AG08396 (cell line): ENCODE measurements around the gene CD2.

ENCODE experiments used
- DNase-seq: peaks from one replicate; pipeline ENCODE4 v3.0.0; 2012; ENCODE audit warnings: low spot score, mixed read lengths

Gene CD2

GRCh38 chr1:116777831-116778830 lies 23.9 kb downstream of the CD2 start:
- peak; percentile 38 for DNase-seq

DNA sequence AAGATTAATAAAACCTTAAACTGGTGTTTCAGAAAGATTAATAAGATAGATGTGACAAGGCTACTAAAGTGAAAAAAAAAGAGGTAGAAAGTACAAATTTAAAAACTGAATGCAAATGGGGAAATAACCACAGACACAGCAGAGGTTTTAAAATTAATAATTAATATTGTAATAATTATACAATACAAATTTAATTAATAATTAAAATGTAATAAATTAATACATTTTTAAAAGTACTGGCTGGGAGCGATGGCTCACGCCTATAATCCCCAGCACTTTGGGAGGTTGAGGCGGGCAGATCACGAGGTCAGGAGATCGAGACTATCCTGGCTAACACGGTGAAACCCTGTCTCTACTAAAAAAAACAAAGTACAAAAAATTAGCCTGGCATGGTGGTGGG lies 26.8 kb downstream of the CD2 start:
- DNase-seq: no peak

GRCh38 chr1:116785006-116785405 lies 30.8 kb downstream of the CD2 start:
- no peak for DNase-seq

- no peak for DNase-seq
These were observed 31.8 kb downstream of the CD2 start for GRCh38 chr1:116786049-116786448.

DNA sequence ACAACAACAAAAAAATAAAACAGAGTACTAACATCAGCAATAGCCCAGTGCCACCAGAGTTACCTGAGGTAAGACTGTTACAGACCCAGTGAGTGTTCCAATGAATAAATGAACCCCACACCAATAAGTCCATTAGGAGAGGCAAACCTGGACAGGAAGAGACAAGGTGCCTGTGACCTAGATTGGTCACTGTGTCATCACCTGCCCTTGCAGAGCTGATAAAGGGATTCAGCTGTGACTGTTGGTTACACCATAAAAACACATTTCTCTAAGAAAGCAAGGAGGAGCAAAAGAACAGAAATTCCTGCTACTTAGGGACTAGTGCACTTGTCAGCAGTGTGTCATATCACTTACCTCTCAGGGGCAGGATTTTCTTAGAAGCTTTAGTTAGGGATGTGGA lies 37.5 kb downstream of the CD2 start:
- DNase-seq: no peak

- DNase-seq: no peak
These were observed 39.2 kb downstream of the CD2 start for GRCh38 chr1:116793357-116793935.

GRCh38 chr1:116794371-116794770 lies 40.1 kb downstream of the CD2 start:
- DNase-seq: no peak

GRCh38 chr1:116794804-116795481 lies 40.7 kb downstream of the CD2 start:
- DNase-seq: no peak

DNA sequence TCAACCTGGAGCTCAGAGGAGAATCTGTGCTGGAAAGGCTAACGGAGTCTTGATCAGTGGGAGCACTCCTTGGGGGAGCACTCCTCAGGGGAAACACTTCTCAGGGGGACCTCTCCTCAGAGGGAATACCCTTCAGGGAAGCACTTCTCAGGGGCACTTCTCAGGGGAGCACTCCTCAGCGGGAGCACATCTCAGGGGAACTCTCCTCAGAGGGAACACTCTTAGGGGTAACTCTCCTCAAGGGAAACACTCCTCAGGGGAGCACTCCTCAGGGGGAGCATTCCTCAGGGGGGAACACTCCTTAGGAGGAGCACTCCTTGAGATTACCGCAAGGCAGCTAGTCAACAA lies 41.2 kb downstream of the CD2 start:
- DNase-seq: no peak

- no peak for DNase-seq
These were observed 50.5 kb downstream of the CD2 start for GRCh38 chr1:116804736-116805135.

DNA sequence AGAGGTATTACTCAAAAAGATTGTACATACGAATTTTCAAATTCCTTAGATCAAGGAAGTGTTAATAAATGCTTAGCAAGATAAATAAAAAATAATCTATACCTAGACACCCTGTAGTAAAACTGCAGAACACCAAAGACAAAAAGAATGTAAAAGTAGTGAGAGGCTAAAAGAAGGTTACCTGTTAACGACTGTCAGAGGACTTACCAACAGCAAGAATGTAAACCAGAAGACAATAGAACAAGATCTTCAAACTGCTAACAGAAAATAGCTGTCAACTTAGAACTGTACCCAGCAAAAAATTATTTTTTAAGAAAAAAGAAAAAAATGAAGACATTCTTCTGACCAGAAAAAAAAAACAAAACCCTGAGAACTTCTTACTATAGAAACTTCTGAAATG lies 51.2 kb downstream of the CD2 start:
- no peak for DNase-seq

DNA sequence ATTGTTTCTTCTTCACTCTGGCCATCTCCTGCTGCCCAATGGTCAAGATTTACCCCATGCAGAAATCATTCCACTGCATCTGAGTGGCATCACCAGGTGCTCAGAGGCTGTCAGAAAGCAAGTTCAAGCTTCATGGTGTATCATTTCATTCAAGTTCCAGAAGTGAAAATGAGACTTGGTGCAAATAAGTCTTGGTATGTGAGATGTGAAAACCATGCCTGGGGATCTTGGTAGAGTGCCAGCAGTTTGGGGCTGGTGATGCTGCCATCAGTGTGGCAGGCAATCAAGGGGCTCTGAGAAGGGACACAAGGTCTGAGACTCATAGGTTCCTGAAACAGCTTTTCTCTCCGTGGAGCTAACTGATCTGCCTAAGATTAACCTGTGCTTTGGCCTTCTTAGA lies 52.0 kb downstream of the CD2 start:
- no peak for DNase-seq

DNA sequence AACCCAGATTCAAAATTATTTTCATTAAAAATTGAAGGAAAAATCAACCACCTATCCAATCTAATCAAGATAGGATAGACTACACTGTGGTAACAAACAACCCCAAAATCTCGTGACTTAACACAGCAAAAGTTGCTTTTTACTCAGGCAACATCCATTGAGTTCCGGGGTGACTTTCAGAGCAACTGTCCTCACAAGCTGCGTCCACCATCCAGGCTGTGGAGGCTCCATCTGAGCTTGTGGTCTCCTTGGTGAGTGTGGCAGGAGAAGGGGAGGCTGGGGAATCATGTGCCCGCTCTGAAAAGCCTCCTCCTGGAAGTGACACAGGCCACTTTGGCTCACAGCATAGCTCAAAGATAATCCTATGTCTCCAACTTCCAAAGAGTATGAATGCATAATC lies 52.4 kb downstream of the CD2 start:
- no peak for DNase-seq

- DNase-seq: no peak
These were observed 53.4 kb downstream of the CD2 start for GRCh38 chr1:116807394-116808199.

GRCh38 chr1:116808200-116808847 lies 54.1 kb downstream of the CD2 start:
- DNase-seq: no peak

DNA sequence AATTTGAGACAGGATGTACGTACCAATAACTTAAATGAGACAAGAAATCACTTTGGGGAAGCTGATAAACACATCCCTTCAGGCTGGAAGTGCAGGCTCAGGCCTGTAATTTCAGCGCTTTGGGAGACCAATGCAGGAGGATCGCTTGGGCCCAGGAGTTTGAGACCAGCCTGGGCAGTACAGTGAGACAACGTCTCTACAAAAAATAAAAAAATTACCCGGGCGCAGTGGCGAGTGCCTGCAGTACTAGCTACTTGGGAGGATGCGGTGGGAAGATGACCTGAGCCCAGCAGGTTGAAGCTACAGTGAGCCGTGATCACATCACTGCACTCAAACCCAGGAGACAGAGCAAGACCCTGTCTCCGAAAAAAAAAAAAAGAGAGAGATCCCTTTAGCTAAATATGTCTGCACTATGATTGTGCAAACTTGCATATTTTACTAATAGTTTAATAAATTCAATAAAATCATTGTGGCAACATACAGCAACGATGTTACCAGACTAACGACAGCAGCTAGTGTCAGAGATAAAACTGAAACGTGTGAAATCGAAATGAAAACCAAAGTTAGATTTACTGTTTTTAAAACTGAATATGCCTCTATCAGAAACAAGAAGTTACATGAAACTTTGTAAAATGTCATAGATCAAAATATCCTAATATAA lies 54.7 kb downstream of the CD2 start:
- DNase-seq: no peak

- no peak for DNase-seq
These were observed 57.1 kb downstream of the CD2 start for GRCh38 chr1:116811321-116811720.

GRCh38 chr1:116814926-116815723 lies 60.9 kb downstream of the CD2 start:
- DNase-seq: no peak

DNA sequence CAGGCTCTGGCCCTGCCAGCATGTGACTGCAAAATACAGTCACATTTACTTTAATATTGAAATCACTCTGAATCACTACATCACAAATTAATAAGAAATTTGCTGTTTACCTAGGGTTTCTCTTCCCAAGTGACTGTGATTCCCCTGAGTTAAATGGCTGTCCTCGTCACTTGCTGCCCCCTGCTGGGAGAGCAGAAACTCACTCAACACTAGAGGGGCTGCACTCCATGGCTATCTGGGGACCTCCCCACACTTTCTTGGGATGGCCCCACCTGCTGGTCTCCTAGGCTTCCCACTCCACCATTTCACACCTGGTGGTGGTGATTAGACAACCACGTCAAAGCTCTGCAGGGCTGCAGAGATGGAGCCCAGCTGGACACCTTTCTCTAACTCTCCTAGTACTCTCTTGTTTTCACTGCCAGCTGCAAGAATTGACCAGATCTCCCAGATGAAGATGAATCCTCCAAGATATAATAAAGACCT lies 63.4 kb downstream of the CD2 start:
- DNase-seq: peak; percentile 21
